PFSK-1 (cell line): ENCODE results near the gene SPTB.

Experiments used
- POLR2AphosphoS5 ChIP-seq: IDR thresholded peaks from 2 replicates; pipeline ENCODE4 v1.6.1; 2012; ENCODE audit warnings: low read depth, mild to moderate bottlenecking, control low read depth, low read length, moderate library complexity
- SIN3A ChIP-seq: IDR thresholded peaks from 2 replicates; pipeline ENCODE4 v1.6.1; 2012; ENCODE audit warnings: mild to moderate bottlenecking, low read length, moderate library complexity, borderline replicate concordance; ENCODE audit not compliant: insufficient read depth

DNA sequence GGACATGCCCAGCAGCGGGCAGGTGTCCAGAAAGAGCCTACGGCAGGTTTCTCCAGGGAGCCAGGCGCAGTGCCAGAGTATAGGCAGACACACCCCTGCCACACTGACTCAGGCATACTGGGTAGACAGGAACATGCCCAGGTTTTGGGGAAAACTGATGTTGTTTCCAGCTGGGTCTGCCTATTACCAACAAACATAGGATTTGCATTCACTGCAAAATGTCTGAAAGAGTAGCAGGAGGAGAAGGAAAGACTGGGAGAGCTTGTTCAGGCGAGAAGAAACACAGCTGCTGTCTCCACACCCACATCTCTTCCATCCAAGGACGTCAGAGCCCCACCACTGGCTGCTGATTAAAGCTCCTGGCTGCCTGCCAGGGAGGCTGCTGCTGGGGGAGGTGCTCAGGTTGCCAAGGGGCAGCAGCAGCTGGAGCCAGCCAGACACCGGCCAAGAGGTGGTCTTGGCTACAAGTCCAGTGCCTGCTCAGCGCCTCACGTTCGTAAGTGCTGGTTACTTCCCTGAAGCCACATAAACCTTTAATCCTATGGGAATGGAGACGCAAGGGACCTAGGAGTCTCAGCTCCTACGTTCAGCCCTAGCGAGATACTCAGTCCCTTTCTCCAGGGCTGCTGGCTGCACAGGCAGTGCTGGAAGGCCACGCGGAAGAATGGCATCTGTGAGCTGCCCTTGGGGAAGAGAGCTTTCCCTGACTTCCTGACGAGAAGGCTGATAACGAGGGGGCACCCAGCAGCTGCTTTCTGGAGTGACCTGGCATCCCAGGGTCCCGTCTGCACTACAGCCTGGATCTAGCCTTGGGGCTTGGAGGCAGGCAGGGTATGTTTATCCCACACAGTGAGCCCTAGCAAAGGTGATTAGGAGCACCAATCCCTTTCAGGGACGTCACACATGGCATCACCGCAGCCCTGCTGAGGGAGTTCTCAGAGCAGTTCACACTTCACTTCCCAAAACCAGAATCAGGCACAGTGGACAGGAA is 117.4 kb downstream of the SPTB start:
- no peak for TF ChIP-seq SIN3A
- TF ChIP-seq POLR2AphosphoS5: no peak
